Measurements from ENCODE around the gene TRIP12. TPM values are rescaled to one million over a fixed set of nuclear protein-coding genes. Genes with fewer than 3 reads are reported as not detected.

The TRIP12 gene
- total and polyA plus RNA-seq, 2 of the 13 experiments (the other 11 are each of a cell fraction or from before 2014, with no cell fraction given), result 72.1 to 153 TPM

DNA sequence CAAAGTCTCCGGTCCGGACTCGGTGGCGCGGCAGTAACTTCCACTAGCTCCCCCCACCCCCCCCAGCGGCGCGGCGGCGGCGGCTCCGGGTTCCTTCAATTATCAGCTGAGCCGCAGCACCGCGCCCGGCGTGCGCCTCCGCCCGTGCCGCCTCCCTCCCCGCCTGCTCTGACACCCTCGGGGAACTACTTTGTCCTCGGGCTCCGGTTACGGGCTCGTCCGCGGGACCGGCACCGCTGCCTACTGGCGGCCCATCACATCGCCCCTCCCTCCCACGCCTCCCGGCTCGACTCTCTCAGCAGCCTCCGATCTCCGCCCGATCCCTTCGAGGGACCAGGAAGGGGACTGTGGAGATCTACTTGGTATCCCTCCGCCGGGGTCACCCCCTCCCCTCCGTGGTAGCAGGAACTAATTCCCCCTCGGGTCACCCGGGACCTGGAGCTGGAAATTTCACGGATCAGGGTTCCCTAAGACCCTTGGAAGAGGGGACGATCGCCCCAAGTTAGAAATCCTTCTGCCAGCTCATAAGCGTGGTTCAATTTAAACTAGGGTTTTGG is at the start of gene TRIP12 (continued):
- peak; percentile 96 for TF ChIP-seq HNRNPK (IDR thresholded peaks at IDR 0.05; ENCODE audit: low read depth, low read length, poor library complexity, severe bottlenecking)
- no peak for TF ChIP-seq LCORL (IDR thresholded peaks at IDR 0.05)
- TF ChIP-seq LCORL (CRISPR knock-in tag; IDR thresholded peaks at IDR 0.05), result peak; percentile 59
- TF ChIP-seq ZNF510 (CRISPR knock-in tag; IDR thresholded peaks at IDR 0.05; ENCODE audit: low read depth), result 0 out of 2 replicates have a peak, but pooled peaks have one; percentile 42
- peak; percentile 53 for TF ChIP-seq ZNF776 (CRISPR knock-in tag; IDR thresholded peaks at IDR 0.05)
- TF ChIP-seq TBX3 (IDR thresholded peaks at IDR 0.05; ENCODE audit: borderline replicate concordance), result peak; percentile 99
- 0 out of 2 replicates have a peak, but pooled peaks have one; percentile 89 for TF ChIP-seq ATRX (CRISPR knock-in tag; IDR thresholded peaks at IDR 0.05; ENCODE audit: borderline replicate concordance)
- peak; percentile 42; the same call in 1 of the 2 replicates for TF ChIP-seq ZFP37 (CRISPR knock-in tag; IDR thresholded peaks at IDR 0.05; ENCODE audit: borderline replicate concordance)
- peak; percentile 92 for TF ChIP-seq PHF21A (CRISPR knock-in tag; IDR thresholded peaks at IDR 0.05)
- no peak for TF ChIP-seq ZBTB1 (CRISPR knock-in tag; IDR thresholded peaks at IDR 0.05; ENCODE audit: borderline replicate concordance)
- 0 out of 2 replicates have a peak, but pooled peaks have one; percentile 63 for TF ChIP-seq ZNF546 (CRISPR knock-in tag; conservative IDR thresholded peaks at IDR 0.05)
- TF ChIP-seq ZNF878 (CRISPR knock-in tag; IDR thresholded peaks at IDR 0.05), result 0 out of 2 replicates have a peak, but pooled peaks have one; percentile 65
- TF ChIP-seq NRL (CRISPR knock-in tag; IDR thresholded peaks at IDR 0.05; ENCODE audit: borderline replicate concordance), result peak; percentile 83
- TF ChIP-seq, protein P1, sequence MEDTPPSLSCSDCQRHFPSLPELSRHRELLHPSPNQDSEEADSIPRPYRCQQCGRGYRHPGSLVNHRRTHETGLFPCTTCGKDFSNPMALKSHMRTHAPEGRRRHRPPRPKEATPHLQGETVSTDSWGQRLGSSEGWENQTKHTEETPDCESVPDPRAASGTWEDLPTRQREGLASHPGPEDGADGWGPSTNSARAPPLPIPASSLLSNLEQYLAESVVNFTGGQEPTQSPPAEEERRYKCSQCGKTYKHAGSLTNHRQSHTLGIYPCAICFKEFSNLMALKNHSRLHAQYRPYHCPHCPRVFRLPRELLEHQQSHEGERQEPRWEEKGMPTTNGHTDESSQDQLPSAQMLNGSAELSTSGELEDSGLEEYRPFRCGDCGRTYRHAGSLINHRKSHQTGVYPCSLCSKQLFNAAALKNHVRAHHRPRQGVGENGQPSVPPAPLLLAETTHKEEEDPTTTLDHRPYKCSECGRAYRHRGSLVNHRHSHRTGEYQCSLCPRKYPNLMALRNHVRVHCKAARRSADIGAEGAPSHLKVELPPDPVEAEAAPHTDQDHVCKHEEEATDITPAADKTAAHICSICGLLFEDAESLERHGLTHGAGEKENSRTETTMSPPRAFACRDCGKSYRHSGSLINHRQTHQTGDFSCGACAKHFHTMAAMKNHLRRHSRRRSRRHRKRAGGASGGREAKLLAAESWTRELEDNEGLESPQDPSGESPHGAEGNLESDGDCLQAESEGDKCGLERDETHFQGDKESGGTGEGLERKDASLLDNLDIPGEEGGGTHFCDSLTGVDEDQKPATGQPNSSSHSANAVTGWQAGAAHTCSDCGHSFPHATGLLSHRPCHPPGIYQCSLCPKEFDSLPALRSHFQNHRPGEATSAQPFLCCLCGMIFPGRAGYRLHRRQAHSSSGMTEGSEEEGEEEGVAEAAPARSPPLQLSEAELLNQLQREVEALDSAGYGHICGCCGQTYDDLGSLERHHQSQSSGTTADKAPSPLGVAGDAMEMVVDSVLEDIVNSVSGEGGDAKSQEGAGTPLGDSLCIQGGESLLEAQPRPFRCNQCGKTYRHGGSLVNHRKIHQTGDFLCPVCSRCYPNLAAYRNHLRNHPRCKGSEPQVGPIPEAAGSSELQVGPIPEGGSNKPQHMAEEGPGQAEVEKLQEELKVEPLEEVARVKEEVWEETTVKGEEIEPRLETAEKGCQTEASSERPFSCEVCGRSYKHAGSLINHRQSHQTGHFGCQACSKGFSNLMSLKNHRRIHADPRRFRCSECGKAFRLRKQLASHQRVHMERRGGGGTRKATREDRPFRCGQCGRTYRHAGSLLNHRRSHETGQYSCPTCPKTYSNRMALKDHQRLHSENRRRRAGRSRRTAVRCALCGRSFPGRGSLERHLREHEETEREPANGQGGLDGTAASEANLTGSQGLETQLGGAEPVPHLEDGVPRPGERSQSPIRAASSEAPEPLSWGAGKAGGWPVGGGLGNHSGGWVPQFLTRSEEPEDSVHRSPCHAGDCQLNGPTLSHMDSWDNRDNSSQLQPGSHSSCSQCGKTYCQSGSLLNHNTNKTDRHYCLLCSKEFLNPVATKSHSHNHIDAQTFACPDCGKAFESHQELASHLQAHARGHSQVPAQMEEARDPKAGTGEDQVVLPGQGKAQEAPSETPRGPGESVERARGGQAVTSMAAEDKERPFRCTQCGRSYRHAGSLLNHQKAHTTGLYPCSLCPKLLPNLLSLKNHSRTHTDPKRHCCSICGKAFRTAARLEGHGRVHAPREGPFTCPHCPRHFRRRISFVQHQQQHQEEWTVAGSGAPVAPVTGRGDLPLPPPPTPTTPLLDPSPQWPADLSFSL (CRISPR knock-in tag; IDR thresholded peaks at IDR 0.05), result no peak
- peak; percentile 2; the same call in 1 of the 2 replicates for TF ChIP-seq TEF (CRISPR knock-in tag; IDR thresholded peaks at IDR 0.05)
- TF ChIP-seq, protein P2, sequence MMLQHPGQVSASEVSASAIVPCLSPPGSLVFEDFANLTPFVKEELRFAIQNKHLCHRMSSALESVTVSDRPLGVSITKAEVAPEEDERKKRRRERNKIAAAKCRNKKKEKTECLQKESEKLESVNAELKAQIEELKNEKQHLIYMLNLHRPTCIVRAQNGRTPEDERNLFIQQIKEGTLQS (CRISPR knock-in tag; IDR thresholded peaks at IDR 0.05), result peak; percentile 46; the same call in 1 of the 2 replicates
- TF ChIP-seq EZH2 (conservative IDR thresholded peaks at IDR 0.05; ENCODE audit: low read depth, low read length), result no peak
- TF ChIP-seq CTCF (CRISPR knock-in tag; IDR thresholded peaks at IDR 0.05), result 0 out of 2 replicates have a peak, but pooled peaks have one; percentile 22
- TF ChIP-seq ZNF772 (CRISPR knock-in tag; IDR thresholded peaks at IDR 0.05), result peak; percentile 40; the same call in 1 of the 2 replicates
- TF ChIP-seq MAZ (IDR thresholded peaks at IDR 0.05; ENCODE audit: borderline replicate concordance, low read depth, low read length), result peak; percentile 88
- TF ChIP-seq MAZ (CRISPR knock-in tag; IDR thresholded peaks at IDR 0.05; ENCODE audit: low read depth), result peak; percentile 96
